HG03280 (cell line): ENCODE measurements around the gene FAM219A.

Experiments used
- ATAC-seq: cut with Tn5 transposase; IDR thresholded peaks from one replicate; pipeline ENCODE4 v1.9.1; 2021; ENCODE audit warnings: mild to moderate bottlenecking, moderate library complexity; ENCODE audit not compliant: unreplicated experiment

The FAM219A gene

DNA sequence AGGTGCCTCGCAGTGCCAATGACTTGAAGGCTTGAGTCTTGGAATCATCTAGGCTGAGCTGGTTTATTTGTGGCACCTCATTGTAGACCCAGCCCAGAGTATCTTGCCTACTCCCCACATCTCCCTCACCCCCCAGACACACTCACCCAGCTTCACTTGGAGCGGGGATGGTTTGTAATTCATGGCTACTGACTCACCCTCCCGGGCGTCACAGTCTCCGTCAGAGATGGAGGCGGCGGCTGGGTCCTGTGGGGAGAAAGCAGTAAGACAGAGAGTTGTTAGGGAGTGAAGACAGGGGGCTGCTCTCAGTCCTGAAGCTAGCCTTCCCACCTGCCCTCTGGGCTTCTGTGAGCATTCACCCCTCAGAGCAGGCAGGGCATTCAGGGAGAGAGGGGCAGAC lies 52.7 kb downstream of the FAM219A start:
- ATAC-seq, result no peak

GRCh38 chr9:34403554-34404380 lies 54.6 kb downstream of the FAM219A start:
- no peak for ATAC-seq

DNA sequence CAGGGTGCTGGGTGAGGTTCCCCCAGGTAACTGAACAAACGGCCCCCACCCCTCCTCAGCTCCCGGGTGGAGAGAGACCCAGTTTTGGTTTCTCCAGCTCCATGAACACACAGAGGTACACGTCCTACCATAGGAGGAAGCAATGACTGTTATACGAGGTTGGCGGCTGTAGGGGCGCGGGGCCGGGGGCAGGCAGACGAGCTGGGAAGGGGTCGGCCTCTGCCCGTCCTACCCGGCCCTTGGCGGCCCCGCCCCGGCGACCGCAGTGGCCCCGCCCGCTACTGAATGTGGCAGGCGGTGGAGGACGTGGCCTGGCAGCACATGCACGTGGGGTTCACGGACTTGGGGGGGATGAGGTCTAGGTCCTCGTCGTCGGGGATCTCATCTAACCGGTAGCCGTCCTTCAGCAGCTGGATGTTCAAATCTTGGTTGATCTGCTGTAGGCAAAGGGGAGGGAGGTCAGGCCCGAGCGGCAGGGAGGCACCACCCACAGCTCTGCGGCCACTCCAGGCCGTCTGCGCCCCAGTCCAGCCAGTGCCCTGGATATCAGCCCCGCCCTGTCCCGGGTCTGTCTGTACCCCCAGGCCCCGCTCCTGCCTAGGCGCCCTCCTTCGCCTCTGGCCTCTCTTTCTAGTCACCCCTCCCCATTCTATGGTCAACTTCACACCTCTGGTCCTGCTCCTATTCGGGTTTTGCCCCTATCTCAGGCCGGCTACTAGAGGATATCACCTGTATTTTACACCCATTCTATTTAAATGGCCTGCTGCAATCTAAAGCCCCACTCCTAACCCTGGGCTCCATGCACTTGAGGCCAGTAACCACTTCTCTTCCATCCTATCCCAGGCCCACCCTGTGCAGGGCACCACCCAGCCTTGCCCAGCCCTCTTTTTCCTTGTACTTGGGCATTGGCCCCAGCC lies 57.4 kb downstream of the FAM219A start:
- no peak for ATAC-seq

DNA sequence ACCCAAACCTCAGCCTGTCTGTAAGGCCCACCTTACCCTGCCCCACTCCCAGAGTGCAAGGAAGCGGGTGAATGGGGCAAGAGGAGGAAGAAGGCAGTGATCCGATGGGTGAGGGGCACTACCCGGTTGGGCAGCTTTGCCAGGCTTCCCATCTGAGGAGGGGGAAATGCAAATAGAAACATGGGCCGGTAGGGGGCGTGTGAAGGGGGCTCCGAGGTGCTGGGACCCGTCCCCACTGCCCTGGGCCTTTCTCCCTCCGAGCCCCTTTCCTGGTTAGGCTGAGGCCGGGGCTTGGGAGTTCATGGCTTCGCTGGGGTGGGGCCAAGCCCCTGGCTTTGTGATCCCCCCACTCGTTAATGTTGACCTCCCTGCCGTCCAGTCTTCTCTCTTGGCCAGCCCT lies 58.1 kb downstream of the FAM219A start:
- ATAC-seq, result no peak

- ATAC-seq, result no peak
These were observed 58.6 kb downstream of the FAM219A start for GRCh38 chr9:34399729-34400128.

DNA sequence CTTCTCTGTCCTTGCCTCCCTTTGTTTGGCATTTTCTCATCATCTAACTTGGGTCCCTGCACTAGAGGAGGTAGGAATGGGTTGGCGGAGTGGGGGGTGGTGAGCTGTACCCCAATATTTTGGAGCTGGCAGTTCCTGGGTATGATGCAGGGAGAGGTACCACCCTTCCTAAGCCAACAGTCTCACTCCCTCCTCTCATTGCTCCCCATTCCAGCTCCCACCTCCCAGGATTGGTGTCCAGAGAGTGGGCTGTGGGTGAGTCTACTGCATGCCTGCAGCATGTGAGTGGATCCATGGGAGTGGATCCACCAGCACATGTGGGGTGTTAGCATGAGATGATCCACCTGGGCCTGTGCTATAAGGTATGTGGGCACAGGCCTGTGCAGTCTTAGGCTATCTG lies 59.5 kb downstream of the FAM219A start:
- no peak for ATAC-seq

DNA sequence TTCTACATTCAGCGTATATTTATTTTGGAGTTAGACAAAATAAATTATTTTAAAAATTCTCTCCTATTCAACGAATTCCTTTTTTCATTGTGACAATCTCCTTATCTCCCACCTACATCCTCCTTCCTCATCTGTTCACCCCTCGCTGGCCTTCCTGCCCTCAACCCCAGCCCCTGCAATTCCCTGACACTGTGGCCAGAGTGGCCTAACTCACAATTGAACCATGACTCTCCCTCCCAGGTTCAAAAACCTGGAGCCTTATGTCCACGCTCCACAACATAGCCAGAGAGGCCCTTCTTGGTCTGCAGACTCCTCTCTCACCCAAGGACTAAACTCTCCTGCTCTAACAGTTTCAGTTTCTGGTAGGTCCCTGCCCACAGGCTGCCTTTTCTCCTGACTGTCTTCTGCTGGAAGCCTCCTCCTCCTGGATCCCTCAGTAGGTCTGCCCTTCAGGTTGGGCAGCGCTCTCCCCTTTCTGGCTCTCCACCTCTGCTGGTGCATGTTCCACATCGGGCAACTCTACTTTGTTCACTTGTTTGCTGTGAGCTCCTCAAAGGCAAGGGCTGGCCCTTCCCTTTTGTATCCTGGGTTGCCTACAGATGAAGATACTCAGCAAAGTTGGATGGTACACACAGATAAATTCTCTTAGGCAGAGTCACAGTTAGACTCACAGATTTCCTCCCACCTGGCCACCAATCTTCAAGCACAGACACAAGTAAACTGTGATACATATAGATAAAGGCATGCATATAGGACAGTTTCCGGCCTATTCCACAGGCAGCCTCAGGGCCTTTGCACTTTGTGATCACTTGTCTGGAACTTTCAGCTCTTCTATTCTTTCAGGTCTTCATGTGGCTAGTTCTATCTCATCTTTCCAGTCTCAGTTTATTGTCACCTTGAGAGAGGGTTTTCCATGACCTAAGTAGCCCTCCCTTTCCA lies 61.8 kb downstream of the FAM219A start:
- no peak for ATAC-seq

DNA sequence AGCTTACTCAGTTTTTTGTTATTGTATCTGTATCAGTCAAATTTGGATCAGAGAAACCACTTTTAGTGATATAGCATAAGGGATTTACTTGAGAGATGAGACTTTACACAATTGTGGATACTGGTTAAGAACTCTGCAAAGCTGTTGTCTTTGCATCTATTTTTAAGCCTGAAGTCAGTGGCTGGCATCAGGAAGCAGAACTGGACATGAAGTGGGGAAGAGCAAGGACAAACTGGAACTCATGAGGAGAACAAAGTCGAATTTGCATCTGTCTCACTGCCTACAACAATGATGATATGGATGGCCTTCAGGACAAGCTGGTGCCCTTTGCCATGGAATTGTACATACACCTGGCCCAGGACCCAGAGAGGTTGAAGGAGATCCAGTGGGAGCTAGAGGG lies 65.9 kb downstream of the FAM219A start:
- ATAC-seq, result no peak

- no peak for ATAC-seq
These were observed 71.1 kb downstream of the FAM219A start for GRCh38 chr9:34387239-34387638.

- no peak for ATAC-seq
These were observed 71.7 kb downstream of the FAM219A start for GRCh38 chr9:34386656-34387055.

DNA sequence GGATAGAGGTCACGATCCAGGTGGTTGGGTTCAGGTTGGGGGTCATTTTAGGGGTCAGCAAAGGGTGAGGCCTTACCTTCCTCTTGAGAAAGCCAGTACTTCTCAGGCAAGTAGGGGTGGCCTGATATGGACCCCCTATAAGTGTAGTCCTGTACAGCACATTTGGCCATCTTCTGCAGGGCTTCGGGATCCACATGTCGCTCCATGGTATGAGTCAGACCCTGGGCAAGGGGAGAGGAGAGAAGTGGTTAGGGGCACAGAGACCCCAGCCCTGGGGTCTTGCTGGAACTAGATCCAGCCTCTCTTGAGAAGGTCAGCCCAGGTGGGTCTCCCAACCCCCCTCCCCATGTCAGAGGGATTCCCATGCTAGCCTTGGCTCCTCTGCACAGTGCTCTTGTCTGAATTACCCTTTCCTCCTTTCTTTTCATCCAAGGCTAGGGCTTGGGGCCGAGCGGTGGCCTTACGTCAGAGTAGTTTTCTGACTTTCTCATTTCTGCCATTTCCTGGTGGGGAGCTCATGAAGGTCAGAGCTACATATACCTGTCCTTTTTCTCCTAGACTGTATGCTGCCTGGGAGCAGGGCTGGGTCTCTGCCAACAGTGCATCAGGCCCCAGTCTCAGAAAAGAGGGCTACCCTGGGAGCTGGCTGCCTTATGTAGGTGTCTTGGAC lies 72.7 kb downstream of the FAM219A start:
- no peak for ATAC-seq

GRCh38 chr9:34384368-34385165 lies 73.8 kb downstream of the FAM219A start:
- ATAC-seq, result no peak

- ATAC-seq, result no peak
These were observed 74.5 kb downstream of the FAM219A start for GRCh38 chr9:34383904-34384303.

- ATAC-seq, result no peak
These were observed 75.5 kb downstream of the FAM219A start for GRCh38 chr9:34382879-34383278.

GRCh38 chr9:34382054-34382453 lies 76.3 kb downstream of the FAM219A start:
- ATAC-seq, result no peak

- ATAC-seq, result no peak
These were observed 77.0 kb downstream of the FAM219A start for GRCh38 chr9:34381323-34381722.

GRCh38 chr9:34380511-34381315 lies 77.7 kb downstream of the FAM219A start:
- ATAC-seq, result peak; percentile 35

GRCh38 chr9:34380034-34380510 lies 78.3 kb downstream of the FAM219A start:
- no peak for ATAC-seq
